SK-MEL-5 (cell line): ENCODE results near the gene ATF7. TPM values are rescaled to one million over a fixed set of nuclear protein-coding genes. Genes with fewer than 3 reads are reported as not detected.
"Not testable (repeated sequence)": the region's sequence is repeated elsewhere in the genome, so short reads cannot be mapped to it uniquely, and the experiment has no call there.

Experiments
- DNase-seq: peaks from one replicate; pipeline ENCODE4 v3.0.0-alpha.2; 2016; ENCODE audit warnings: low read depth, low spot score
- in situ Hi-C: cut with HindIII; loops from 2 replicates; pipeline ENCODE4 v1.10.0; 2016; ENCODE audit warnings: low sequenced_read_pairs, high pct_unique_total_duplicates, low pct_unique_long_range_greater_than_20kb
- total RNA-seq: library from RNA; depleted of rRNA; stranded (reverse); fragments of >200 nt; shearing (Covaris generic); gene quantifications from 2 replicates; pipeline ENCODE4 v1.2.3, GENCODE V29; 2014

ATF7 gene
- total RNA-seq, 1 experiment from 2014 or later: 10.2 TPM

DNA sequence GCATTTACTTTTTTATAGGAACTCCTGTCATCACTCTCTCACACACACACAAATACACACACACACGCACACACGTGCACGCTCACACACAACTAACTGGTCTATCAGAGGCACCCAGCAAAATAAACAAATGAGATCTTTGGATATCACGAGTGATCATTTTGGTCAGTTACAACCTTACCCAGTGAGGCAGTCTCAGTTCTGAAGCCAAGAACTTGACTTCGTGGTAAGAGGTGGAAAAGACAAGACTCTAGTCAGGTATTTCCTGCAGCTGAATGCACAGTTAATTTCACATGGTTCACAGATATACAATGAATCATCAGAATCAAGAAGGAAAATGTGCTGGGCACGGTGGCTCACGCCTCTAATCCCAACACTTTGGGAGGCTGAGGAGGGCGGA, 39.4 kb downstream of the ATF7 start:
- in situ Hi-C loops: no loop called here
- DNase-seq: no peak

DNA sequence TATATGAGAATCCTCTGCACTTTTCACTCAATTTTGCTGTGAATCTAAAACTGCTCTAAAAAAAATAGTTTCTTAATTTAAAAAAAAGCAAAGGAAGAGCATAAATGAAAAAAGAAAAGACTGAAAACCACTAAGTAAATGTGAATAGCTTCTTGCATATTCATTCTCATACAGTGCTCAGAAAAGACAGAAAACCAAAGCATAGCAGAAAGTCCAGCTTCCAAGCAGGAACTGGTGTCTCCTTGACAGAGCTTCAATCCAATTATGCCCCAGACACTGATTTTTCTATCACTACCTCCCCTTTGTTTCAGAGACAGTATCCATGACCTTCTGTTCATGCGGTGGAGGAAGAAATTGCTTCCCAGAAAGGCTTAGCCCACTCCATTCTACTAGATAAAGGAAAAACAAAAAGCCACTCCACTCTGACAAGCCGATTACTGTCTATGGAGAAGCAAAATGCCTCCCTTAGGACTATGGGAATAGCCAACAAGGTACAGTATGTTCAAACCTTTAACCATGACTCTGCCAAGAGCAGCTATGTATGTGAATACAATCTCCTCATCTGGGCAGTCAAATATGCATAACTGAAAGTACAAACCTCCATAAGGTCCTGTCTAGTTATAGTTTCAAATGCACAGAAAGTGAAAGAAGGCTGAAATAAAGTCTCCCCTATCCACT, 40.6 kb downstream of the ATF7 start:
- peak; percentile 13 for DNase-seq
- in situ Hi-C loops: no loop called here

DNA sequence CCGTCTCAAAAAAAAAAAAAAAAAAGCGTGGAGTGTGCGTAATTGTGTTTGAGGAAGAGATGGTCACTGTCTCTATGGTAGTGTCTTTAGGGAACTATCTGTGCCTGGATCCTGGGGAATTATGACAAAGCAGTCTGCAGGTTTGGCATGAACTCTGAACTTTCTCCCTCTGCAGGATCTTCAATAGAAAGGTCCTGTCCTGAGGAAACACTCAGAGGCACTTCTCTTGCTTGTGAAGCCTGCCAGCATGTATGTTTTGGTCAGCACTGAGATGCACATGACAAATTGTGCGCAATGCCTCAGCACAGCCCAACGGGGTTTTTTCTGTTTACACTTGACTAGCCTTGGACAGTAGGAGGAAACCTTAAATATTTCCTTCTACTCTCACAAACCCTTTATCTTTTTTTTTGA, 46.6 kb downstream of the ATF7 start:
- in situ Hi-C loops: no loop called here
- no peak for DNase-seq

DNA sequence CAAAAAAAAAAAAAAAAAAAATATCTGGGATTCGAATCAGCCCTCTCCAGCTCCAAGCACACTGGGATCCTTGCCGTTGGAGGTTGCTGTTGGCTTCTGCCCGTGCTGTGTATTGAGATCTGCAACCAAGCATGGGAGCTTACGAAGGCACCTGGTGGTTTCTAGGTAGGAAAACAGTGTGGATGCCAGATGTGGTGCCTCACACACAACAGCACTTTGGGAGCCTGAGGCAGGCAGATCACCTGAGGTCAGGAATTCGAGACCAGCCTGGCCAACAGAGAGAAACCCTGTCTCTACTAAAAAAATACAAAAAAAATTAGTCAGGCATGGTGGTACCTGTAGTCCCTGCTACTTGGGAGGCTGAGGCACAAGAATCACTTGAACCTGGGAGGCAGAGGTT, 47.4 kb downstream of the ATF7 start:
- in situ Hi-C loops: no loop called here
- DNase-seq: no peak

DNA sequence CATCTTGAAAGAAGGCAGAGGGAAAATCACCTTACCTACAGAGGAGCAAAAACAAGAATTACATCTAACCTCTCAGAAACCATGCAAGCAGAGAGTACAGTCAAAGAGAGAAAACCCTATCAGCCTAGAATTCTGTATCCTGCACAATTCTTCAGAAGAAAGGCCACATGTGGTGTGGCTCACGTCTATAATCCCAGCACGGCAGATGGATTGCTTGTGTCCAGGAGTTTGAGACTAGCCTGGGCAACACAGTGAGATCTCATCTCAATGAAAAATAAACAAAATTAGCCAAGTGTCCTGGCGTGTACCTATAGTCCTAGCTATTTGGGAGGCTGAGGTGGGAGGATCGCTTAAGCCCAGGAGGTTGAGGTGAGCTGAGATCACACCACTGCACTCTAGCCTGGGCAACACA, 48.2 kb downstream of the ATF7 start:
- in situ Hi-C loops: no loop called here
- DNase-seq: no peak

DNA sequence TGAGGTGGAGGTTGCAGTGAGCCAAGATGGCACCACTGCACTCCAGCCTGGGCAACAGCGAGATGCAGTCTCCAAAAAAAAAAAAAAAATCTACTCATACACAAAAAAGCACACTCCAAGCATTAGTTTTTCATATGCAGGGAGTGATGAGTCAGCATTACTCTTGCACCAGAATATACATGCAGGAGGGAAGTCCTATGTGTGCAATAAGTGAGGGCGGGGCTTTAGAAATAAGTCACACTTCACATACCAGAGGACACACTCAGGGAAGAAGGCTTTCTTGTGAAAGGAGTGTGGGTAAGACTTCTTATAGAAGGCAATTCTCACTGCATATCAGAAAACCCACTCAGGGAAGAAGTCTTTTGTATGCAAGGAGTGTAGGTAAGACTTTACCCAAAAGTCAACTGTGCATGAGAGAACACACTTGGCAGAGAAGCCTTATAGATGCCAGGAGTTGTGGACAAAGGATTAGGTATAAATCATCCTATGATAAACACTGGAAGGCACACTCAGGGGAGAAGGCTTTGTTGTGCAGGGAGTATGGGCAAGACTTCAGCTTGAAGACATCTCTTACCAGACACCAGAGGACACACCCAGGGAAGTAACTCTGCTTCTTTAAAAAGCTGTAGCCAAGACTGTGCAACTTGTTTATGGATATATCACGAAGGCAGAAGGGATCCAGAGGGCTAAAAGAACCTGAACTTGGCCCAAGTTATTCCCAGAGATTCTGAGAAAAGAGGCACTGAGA, 50.5 kb downstream of the ATF7 start:
- in situ Hi-C loops: no loop called here
- DNase-seq: no peak

DNA sequence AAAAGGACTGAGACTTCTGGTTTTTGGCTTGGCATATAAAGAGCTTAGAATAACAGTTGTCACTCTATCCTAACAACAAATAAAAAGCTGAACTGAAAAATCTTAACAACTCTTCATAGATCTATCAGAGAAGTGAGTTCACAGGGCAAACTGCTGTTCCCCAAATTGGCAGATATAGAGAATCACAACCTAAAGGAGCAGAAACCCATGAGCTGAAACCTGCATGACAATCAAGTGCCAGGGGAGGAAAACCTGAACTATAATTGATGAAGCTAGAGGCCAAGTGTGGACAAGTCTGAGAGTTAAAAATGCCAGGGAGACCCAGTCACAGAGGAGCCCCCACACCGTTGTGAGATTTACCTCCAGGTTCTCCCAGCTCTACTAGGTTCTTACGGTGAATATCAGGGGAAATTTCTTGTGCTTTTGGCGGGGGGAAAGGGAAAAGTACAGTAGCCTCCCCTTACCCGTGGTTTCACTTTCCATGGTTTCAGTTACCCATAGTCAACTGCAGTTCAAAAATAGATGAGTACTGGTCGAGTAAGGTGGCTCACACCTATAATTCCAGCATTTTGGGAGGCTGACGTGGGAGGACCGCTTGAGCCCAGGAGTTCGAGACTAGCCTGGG, 53.9 kb downstream of the ATF7 start:
- DNase-seq: no peak

DNA sequence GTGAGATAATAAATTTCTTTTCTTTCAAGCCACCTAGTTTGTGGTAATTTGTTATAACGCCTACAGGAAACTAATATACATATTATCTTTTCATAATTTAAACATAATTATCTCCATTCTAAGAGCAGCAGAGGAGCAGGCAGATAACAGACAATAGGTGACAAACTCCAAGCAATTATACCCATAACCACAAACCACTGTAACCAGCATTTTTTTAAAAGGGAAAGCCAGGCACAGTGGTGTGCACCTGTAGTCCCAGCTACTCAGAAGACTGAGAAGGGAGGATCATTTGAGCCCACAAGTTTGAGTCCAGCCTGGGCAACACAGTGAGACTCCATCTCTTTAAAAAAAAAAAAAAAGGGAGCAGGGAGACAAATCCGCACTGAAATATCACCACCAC, 54.9 kb downstream of the ATF7 start:
- in situ Hi-C loops: no loop called here
- DNase-seq: no peak

More for the DNA sequence above, 53.9 kb downstream of the ATF7 start:
- in situ Hi-C loops: no loop called here

DNA sequence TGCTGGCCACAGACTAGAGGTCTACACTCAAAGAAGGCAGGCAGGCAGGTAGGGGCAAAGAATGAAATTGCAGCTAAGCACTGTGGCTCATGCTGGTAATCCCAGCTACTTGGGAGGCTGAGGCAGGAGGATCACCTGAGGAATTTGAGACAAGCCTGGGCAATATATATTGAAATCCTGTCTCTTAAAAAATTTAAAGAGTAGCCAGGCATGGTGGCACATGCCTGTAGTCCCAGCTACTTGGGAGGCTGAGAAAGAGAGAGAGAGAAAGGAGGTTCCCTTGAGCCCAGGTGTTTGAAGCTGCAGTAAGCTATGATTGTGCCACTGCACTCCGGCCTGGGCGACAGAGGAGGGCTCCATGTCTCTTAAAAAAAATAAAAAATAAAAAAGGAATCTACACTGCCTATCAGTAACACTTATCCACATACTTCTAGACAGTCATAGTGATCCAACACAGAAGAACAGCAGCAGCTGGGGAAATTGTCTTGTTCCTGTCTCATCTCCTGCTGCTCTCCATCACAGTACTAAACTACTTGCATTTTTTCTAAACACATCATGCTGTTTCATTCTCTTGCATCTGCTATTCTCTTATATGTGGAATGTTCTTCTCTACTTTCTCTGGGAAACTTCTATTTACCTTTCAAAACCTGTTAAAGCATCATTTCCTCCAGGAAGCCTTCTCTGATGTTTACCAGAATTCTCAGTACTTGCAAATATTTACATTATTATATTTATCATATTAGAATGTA, 57.2 kb downstream of the ATF7 start:
- in situ Hi-C loops: no loop called here
- DNase-seq: no peak

DNA sequence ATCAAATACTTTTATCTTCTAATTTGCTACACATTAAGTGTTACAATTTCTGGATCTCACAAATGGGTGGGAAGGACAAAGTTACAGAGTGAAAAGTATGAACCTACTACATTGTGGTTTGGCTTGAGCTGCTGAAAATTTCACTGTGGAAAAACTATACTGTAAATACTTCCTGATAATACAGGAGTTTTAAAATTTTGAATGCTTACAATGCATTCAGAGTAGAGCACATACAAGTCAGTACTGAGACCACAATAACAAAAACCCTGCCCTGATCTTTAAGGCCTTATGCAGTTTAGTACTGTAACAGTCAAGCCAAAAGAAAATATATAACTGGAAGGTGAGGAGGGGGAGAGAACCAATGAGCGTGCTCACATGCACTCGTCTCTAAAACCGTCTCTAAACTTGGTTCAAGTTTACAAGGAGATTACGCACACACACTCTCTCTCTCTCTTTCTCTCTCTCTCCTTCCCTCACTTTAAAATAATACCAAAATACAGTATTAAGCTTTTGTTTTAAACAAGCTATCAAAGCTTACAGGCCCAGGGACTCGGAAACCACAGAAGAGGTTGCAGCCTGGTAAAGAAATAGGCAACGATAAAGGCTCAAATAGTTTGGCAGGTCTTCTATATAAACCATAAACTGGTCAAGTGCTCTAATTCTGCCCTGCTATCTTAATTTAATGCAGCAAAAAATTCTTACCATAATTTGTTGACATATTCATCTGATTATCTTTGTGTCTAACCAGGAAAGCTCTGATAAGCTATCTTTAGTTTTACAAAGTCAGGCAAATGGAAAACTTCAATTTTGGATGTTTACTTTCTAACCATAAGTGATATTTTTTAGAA, 58.0 kb downstream of the ATF7 start:
- no peak for DNase-seq
- in situ Hi-C loops: no loop called here

DNA sequence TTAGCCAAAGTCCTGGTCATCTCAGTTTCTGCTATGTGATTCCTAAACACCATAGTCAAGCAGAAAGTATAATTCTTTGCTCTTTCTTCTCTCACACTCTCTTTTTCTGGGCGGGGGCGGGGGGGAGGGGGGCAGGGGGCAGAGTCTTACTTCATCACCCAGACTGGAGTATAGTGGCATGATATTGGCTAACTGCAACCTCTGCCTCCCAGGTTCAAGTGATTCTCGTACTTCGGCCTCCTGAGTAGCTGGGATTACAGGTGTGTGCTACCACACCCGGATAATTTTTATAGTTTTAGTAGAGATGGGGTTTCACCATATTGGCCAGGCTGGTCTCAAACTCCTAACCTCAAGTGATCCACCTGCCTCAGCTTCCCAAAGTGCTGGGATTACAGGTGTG, 60.8 kb downstream of the ATF7 start:
- DNase-seq, in situ Hi-C loops: not testable (repeated sequence)

DNA sequence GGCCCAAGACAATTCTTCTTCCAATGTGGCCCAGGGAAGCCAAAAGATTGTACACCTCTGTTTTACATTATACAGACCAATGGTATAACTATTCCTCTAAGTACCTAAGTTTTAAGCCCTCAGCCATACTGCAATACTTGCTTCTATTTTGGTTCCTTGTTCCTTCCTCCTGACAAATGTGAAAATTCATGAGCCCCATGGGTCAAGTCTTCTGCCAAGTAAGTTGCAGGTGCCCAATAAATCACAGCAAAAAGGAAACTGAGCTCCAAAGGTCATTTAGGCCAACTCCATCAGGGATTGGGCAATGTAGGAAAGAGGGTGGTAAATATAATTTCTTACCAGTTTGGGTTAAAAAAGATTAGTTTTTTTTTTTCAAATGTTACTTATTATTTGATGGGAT, 61.2 kb downstream of the ATF7 start:
- no peak for DNase-seq
- in situ Hi-C loops: no loop called here

DNA sequence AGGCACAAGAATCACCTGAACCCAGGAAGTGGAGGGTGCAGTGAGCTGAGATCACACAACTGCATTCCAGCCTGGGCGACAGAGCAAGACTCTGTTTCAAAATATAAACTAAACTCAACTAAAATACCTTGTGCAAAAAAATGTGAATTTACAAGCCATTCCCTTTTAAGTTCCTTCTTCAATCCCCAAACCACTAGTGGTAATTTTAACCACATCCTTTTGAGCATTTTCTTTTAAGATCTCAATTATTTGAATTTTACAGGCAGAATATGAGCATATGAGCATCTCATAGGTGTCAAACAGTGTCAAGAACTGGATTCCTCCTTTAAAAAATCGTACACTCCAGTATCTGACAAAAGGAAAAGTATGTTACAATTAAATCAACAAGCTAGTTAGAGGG, 61.9 kb downstream of the ATF7 start:
- in situ Hi-C loops: no loop called here
- no peak for DNase-seq

DNA sequence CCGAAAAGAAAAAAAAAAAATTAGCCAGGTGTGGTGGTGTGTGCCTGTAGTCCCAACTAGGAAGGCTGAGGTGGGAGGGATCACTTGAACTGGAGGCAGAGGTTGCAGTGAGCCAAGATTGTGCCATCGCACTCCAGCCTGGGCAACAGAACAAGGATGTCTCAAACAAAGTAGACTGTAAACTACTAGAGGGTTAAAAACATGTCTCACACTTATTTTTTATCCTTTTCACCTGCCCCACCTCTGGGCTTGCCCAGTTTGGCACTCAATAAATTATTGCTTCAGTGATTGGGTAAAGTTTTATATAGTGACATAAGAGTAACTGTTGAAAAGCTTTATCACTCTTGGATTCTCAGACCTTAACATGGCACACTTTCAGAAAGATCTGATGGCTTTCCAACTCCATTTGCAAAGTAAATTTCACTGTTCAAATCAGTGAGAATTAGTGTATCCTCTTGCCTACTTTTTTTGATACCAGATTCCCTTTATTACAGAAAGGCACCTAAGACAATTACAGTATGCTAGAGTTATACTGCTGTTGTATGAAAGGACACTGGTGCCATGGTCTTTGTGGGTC, 62.6 kb downstream of the ATF7 start:
- no peak for DNase-seq
- in situ Hi-C loops: no loop called here

DNA sequence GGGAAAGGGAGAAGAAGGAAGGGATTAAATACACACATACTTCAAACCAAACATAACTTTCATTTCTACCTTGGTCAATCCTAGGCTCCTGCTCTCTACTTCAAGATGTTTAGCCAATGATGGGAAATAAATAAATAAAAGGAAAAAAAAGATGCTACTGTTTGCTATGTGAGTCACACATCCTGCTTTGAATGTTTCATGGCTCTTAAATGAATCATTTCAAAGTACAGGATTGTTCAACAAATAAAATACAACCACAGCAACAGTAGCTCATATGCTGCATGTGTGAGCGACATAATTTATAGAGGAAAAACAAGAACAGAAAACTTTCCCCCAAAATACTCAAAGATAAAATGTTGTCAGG, 64.6 kb downstream of the ATF7 start:
- in situ Hi-C loops: no loop called here
- peak; percentile 87 for DNase-seq

DNA sequence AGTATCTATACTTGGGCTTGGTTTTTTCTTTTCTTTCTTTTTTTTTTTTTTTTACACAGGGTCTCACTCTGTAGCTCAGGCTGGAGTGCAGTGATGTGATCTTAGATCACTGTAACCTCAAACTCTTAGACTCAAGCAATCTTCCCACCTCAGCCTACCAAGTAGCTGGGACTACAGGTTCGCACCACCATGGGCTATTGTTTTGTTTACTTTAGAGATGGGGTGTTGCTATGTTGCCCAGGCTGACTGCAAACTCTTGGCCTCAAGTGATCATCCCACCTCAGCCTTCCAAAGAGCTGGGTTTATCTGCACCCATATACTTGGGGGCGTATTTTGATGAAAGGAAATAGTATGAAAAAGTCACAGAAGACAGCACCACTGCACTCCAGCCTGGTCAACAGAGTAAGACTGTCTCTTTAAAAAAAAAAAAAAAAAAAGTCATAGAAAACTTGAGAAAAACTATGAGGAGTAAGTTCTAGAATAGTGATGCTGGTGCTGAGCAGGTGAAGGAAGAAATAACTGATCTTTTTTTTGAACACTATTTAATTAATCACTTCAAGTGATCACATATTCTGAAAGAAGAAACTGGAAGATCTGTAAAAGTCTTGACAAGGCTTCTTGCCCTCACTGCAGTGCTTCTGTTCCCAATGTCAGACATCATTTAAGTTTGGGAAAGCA, 65.1 kb downstream of the ATF7 start:
- no peak for DNase-seq
- in situ Hi-C loops: no loop called here

DNA sequence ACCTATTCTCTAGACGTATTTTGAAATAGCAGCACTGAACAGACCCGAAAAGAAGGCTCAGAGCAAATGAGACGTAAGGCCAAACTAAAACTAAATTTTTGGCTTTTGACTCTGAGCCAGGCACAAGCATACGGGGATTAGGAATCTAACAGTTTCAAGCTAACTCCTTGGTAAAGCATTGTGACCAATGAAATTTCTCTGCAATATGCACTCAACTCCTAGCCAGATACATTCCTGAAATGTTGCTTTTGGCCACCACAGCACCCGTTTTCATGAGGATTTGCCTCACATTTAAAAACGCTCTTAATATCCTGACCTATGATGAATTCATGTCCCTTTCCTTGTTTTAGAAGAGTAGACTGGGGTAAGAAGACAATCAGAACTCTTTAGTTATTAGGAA, 65.8 kb downstream of the ATF7 start:
- DNase-seq: no peak
- in situ Hi-C loops: no loop called here
